ENCODE data around the gene STXBP6.

The STXBP6 gene

GRCh38 chr14:24813089-24813815 lies 236.7 kb downstream of the STXBP6 start:
- H3K9ac ChIP-seq (ENCODE audit: low read length) = no peak overlapping the region
- H3K4me1 ChIP-seq (ENCODE audit: control insufficient read depth, low read depth, low read length) = no peaks in the 10 kb centered on the region
- H3K18ac ChIP-seq (ENCODE audit: low read length) = no peak overlapping the region
- H2BK15ac ChIP-seq (replicated peaks; ENCODE audit: low read depth) = no peak overlapping the region
- H4K8ac ChIP-seq (ENCODE audit: low read depth, low read length) = no peak overlapping the region
- no peaks in the 10 kb centered on the region for H3K79me1 ChIP-seq (ENCODE audit: low read length)
- H3K27ac ChIP-seq (ENCODE audit: low read depth, low read length) = no peak overlapping the region
- no peak overlapping the region for H4K5ac ChIP-seq (ENCODE audit: low read length)
- H3K79me2 ChIP-seq (ENCODE audit: control insufficient read depth, insufficient read depth, low read length) = no peaks in the 10 kb centered on the region
- H2AK5ac ChIP-seq (ENCODE audit: low read length) = no peak overlapping the region
- H3K36me3 ChIP-seq (ENCODE audit: control insufficient read depth, insufficient read depth, low read length) = no peaks in the 10 kb centered on the region
- no peak overlapping the region for H2BK120ac ChIP-seq (ENCODE audit: low read depth, low read length)
- H3K23ac ChIP-seq (ENCODE audit: low read length) = no peak overlapping the region
- DNase-seq = no peak
- no peak overlapping the region for H3K4ac ChIP-seq (ENCODE audit: low read depth, low read length)
- no peak overlapping the region for H2BK5ac ChIP-seq (ENCODE audit: low read length)
- H3K27me3 ChIP-seq (ENCODE audit: insufficient read depth, low read length, poor library complexity) = no peaks in the 10 kb centered on the region
- no peak overlapping the region for H3K4me2 ChIP-seq (ENCODE audit: low read length)
- H3K4me3 ChIP-seq (ENCODE audit: low read length) = no peak overlapping the region
- no CpG with 5 or more reads among the region's 6 CpGs for WGBS (ENCODE audit: extremely low coverage, insufficient coverage, low lambda C conversion rate)
- H3K56ac ChIP-seq (ENCODE audit: low read length) = no peak overlapping the region

GRCh38 chr14:24809135-24809534 lies 240.8 kb downstream of the STXBP6 start:
- H4K8ac ChIP-seq (ENCODE audit: low read depth, low read length) = no peak overlapping the region
- no peaks in the 10 kb centered on the region for H3K27me3 ChIP-seq (ENCODE audit: insufficient read depth, low read length, poor library complexity)
- no peaks in the 10 kb centered on the region for H3K79me2 ChIP-seq (ENCODE audit: control insufficient read depth, insufficient read depth, low read length)
- no peak overlapping the region for H3K18ac ChIP-seq (ENCODE audit: low read length)
- no CpG with 5 or more reads among the region's 2 CpGs for WGBS (ENCODE audit: extremely low coverage, insufficient coverage, low lambda C conversion rate)
- no peaks in the 10 kb centered on the region for H3K79me1 ChIP-seq (ENCODE audit: low read length)
- H2BK15ac ChIP-seq (replicated peaks; ENCODE audit: low read depth) = no peak overlapping the region
- no peak overlapping the region for H2BK120ac ChIP-seq (ENCODE audit: low read depth, low read length)
- no peak overlapping the region for H3K4me3 ChIP-seq (ENCODE audit: low read length)
- H2AK5ac ChIP-seq (ENCODE audit: low read length) = no peak overlapping the region
- no peaks in the 10 kb centered on the region for H3K36me3 ChIP-seq (ENCODE audit: control insufficient read depth, insufficient read depth, low read length)
- no peak overlapping the region for H3K9ac ChIP-seq (ENCODE audit: low read length)
- no peak overlapping the region for H3K23ac ChIP-seq (ENCODE audit: low read length)
- no peak overlapping the region for H3K4ac ChIP-seq (ENCODE audit: low read depth, low read length)
- no peak overlapping the region for H2BK5ac ChIP-seq (ENCODE audit: low read length)
- H4K5ac ChIP-seq (ENCODE audit: low read length) = no peak overlapping the region
- no peak overlapping the region for H3K27ac ChIP-seq (ENCODE audit: low read depth, low read length)
- DNase-seq = no peak
- no peak overlapping the region for H3K4me2 ChIP-seq (ENCODE audit: low read length)
- no peaks in the 10 kb centered on the region for H3K4me1 ChIP-seq (ENCODE audit: control insufficient read depth, low read depth, low read length)
- no peak overlapping the region for H3K56ac ChIP-seq (ENCODE audit: low read length)

GRCh38 chr14:24808412-24808811 lies 241.5 kb downstream of the STXBP6 start:
- no peak overlapping the region for H2AK5ac ChIP-seq (ENCODE audit: low read length)
- H3K18ac ChIP-seq (ENCODE audit: low read length) = no peak overlapping the region
- no peak overlapping the region for H4K5ac ChIP-seq (ENCODE audit: low read length)
- DNase-seq = no peak
- H2BK120ac ChIP-seq (ENCODE audit: low read depth, low read length) = no peak overlapping the region
- H3K56ac ChIP-seq (ENCODE audit: low read length) = no peak overlapping the region
- no peak overlapping the region for H4K8ac ChIP-seq (ENCODE audit: low read depth, low read length)
- H2BK5ac ChIP-seq (ENCODE audit: low read length) = no peak overlapping the region
- H3K4ac ChIP-seq (ENCODE audit: low read depth, low read length) = no peak overlapping the region
- H3K79me1 ChIP-seq (ENCODE audit: low read length) = no peaks in the 10 kb centered on the region
- H3K23ac ChIP-seq (ENCODE audit: low read length) = no peak overlapping the region
- H3K27me3 ChIP-seq (ENCODE audit: insufficient read depth, low read length, poor library complexity) = no peaks in the 10 kb centered on the region
- H3K4me1 ChIP-seq (ENCODE audit: control insufficient read depth, low read depth, low read length) = no peaks in the 10 kb centered on the region
- no peak overlapping the region for H3K4me3 ChIP-seq (ENCODE audit: low read length)
- no peak overlapping the region for H2BK15ac ChIP-seq (replicated peaks; ENCODE audit: low read depth)
- H3K9ac ChIP-seq (ENCODE audit: low read length) = no peak overlapping the region
- H3K79me2 ChIP-seq (ENCODE audit: control insufficient read depth, insufficient read depth, low read length) = no peaks in the 10 kb centered on the region
- H3K4me2 ChIP-seq (ENCODE audit: low read length) = no peak overlapping the region
- no peaks in the 10 kb centered on the region for H3K36me3 ChIP-seq (ENCODE audit: control insufficient read depth, insufficient read depth, low read length)
- WGBS (ENCODE audit: extremely low coverage, insufficient coverage, low lambda C conversion rate) = no CpG with 5 or more reads among the region's 6 CpGs
- no peak overlapping the region for H3K27ac ChIP-seq (ENCODE audit: low read depth, low read length)

- Histone ChIP-seq H2AK5ac (ENCODE audit: low read length) (no peak overlapping the region), H3K4me2 (ENCODE audit: low read length) (no peak overlapping the region), H3K27me3 (ENCODE audit: insufficient read depth, low read length, poor library complexity) (no peaks in the 10 kb centered on the region), H3K4ac (ENCODE audit: low read depth, low read length) (no peak overlapping the region), H3K56ac (ENCODE audit: low read length) (no peak overlapping the region), H3K9ac (ENCODE audit: low read length) (no peak overlapping the region), H3K4me3 (ENCODE audit: low read length) (no peak overlapping the region), H3K79me1 (ENCODE audit: low read length) (no peaks in the 10 kb centered on the region), H3K79me2 (ENCODE audit: control insufficient read depth, insufficient read depth, low read length) (no peaks in the 10 kb centered on the region), H2BK120ac (ENCODE audit: low read depth, low read length) (no peak overlapping the region), H3K23ac (ENCODE audit: low read length) (no peak overlapping the region), H2BK5ac (ENCODE audit: low read length) (no peak overlapping the region), H3K4me1 (ENCODE audit: control insufficient read depth, low read depth, low read length) (no peaks in the 10 kb centered on the region), H3K36me3 (ENCODE audit: control insufficient read depth, insufficient read depth, low read length) (no peaks in the 10 kb centered on the region), H4K5ac (ENCODE audit: low read length) (no peak overlapping the region), H2BK15ac (replicated peaks; ENCODE audit: low read depth) (no peak overlapping the region), H4K8ac (ENCODE audit: low read depth, low read length) (no peak overlapping the region), H3K27ac (ENCODE audit: low read depth, low read length) (no peak overlapping the region), H3K18ac (ENCODE audit: low read length) (no peak overlapping the region)
- peak; percentile 80 for DNase-seq
- WGBS (ENCODE audit: extremely low coverage, insufficient coverage, low lambda C conversion rate) = no CpG with 5 or more reads among the region's 9 CpGs
Observed at GRCh38 chr14:24806061-24806678, 243.8 kb downstream of the STXBP6 start.

- no peak overlapping the region for H3K18ac ChIP-seq (ENCODE audit: low read length)
- H4K5ac ChIP-seq (ENCODE audit: low read length) = no peak overlapping the region
- H2BK120ac ChIP-seq (ENCODE audit: low read depth, low read length) = no peak overlapping the region
- DNase-seq = no peak
- H2BK5ac ChIP-seq (ENCODE audit: low read length) = no peak overlapping the region
- no peak overlapping the region for H3K4me2 ChIP-seq (ENCODE audit: low read length)
- H3K79me1 ChIP-seq (ENCODE audit: low read length) = no peaks in the 10 kb centered on the region
- H2AK5ac ChIP-seq (ENCODE audit: low read length) = no peak overlapping the region
- H3K9ac ChIP-seq (ENCODE audit: low read length) = no peak overlapping the region
- H3K79me2 ChIP-seq (ENCODE audit: control insufficient read depth, insufficient read depth, low read length) = no peaks in the 10 kb centered on the region
- WGBS (ENCODE audit: extremely low coverage, insufficient coverage, low lambda C conversion rate) = no CpG with 5 or more reads among the region's 3 CpGs
- no peak overlapping the region for H3K23ac ChIP-seq (ENCODE audit: low read length)
- H3K4me1 ChIP-seq (ENCODE audit: control insufficient read depth, low read depth, low read length) = no peaks in the 10 kb centered on the region
- H3K56ac ChIP-seq (ENCODE audit: low read length) = no peak overlapping the region
- no peak overlapping the region for H4K8ac ChIP-seq (ENCODE audit: low read depth, low read length)
- H3K4me3 ChIP-seq (ENCODE audit: low read length) = no peak overlapping the region
- H3K36me3 ChIP-seq (ENCODE audit: control insufficient read depth, insufficient read depth, low read length) = no peaks in the 10 kb centered on the region
- H3K4ac ChIP-seq (ENCODE audit: low read depth, low read length) = no peak overlapping the region
- no peak overlapping the region for H2BK15ac ChIP-seq (replicated peaks; ENCODE audit: low read depth)
- no peaks in the 10 kb centered on the region for H3K27me3 ChIP-seq (ENCODE audit: insufficient read depth, low read length, poor library complexity)
- no peak overlapping the region for H3K27ac ChIP-seq (ENCODE audit: low read depth, low read length)
Observed at GRCh38 chr14:24804552-24805212, 245.3 kb downstream of the STXBP6 start.

Data from mesendoderm (in vitro differentiated cells).